NK-92 (cell line): Measurements from ENCODE around the gene PARP3.
"Not testable (repeated sequence)": the region's sequence is repeated elsewhere in the genome, so short reads cannot be mapped to it uniquely, and the experiment has no call there.

Experiments
- DNase-seq: peaks from one replicate; lab custom pipeline; 2025; ENCODE audit not compliant: unreplicated experiment; lab: John Stamatoyannopoulos, UW

PARP3 gene

GRCh38 chr3:51983578-51984268, 41.6 kb downstream of the PARP3 start:
- DNase-seq: no peak

GRCh38 chr3:51984269-51984647, 42.1 kb downstream of the PARP3 start:
- DNase-seq: no peak

GRCh38 chr3:51985063-51985462, 42.9 kb downstream of the PARP3 start:
- no peak for DNase-seq

GRCh38 chr3:51986010-51986947, 44.1 kb downstream of the PARP3 start:
- DNase-seq: no peak

- no peak for DNase-seq
Observed at GRCh38 chr3:51987568-51987967, 45.4 kb downstream of the PARP3 start.

- DNase-seq: no peak
Observed at GRCh38 chr3:51988286-51989146, 46.4 kb downstream of the PARP3 start.

- not testable (repeated sequence) for DNase-seq
Observed at GRCh38 chr3:51990501-51990971, 48.4 kb downstream of the PARP3 start.

- DNase-seq: no peak
Observed at GRCh38 chr3:51992017-51992682, 50.0 kb downstream of the PARP3 start.

GRCh38 chr3:51993657-51994056, 51.5 kb downstream of the PARP3 start:
- DNase-seq: not testable (repeated sequence)

GRCh38 chr3:51994530-51994929, 52.4 kb downstream of the PARP3 start:
- no peak for DNase-seq

GRCh38 chr3:51995346-51996163, 53.4 kb downstream of the PARP3 start, which contains the start of gene RPL29:
RPL29 (minus strand) TSS chr3:51995895; CDS start chr3:51995461, 434 bp downstream.
- DNase-seq: peak; percentile 59

- no peak for DNase-seq
Observed at GRCh38 chr3:51997172-51997571, 55.0 kb downstream of the PARP3 start.

- DNase-seq: no peak
Observed at GRCh38 chr3:51997935-51998596, 55.9 kb downstream of the PARP3 start.
